ENCODE results near the gene GRAMD4.

The GRAMD4 gene

GRCh38 chr22:46663001-46663400, 42.8 kb downstream of the GRAMD4 start:
- DNase-seq (ENCODE audit: low read depth) = no peak
- no peak overlapping the region for H3K4me3 ChIP-seq (replicated peaks; ENCODE audit: low read depth, low read length)
- no peak for TF ChIP-seq CTCF (IDR thresholded peaks at IDR 0.05; ENCODE audit: low read length, missing control alignments)

- no peak for TF ChIP-seq CTCF (IDR thresholded peaks at IDR 0.05; ENCODE audit: low read length, missing control alignments)
- no peak overlapping the region for H3K4me3 ChIP-seq (replicated peaks; ENCODE audit: low read depth, low read length)
- no peak for DNase-seq (ENCODE audit: low read depth)
These were observed 43.4 kb downstream of the GRAMD4 start for GRCh38 chr22:46663436-46664100.

GRCh38 chr22:46664301-46664855, 44.2 kb downstream of the GRAMD4 start:
- H3K4me3 ChIP-seq (replicated peaks; ENCODE audit: low read depth, low read length) = no peak overlapping the region
- no peak for TF ChIP-seq CTCF (IDR thresholded peaks at IDR 0.05; ENCODE audit: low read length, missing control alignments)
- DNase-seq (ENCODE audit: low read depth) = no peak

- DNase-seq (ENCODE audit: low read depth) = no peak
- TF ChIP-seq CTCF (IDR thresholded peaks at IDR 0.05; ENCODE audit: low read length, missing control alignments) = no peak
- H3K4me3 ChIP-seq (replicated peaks; ENCODE audit: low read depth, low read length) = no peak overlapping the region
These were observed 45.0 kb downstream of the GRAMD4 start for GRCh38 chr22:46665151-46665695.

- no peak overlapping the region for H3K4me3 ChIP-seq (replicated peaks; ENCODE audit: low read depth, low read length)
- no peak for DNase-seq (ENCODE audit: low read depth)
- no peak for TF ChIP-seq CTCF (IDR thresholded peaks at IDR 0.05; ENCODE audit: low read length, missing control alignments)
These were observed 45.6 kb downstream of the GRAMD4 start for GRCh38 chr22:46665751-46666280.

- no peak for DNase-seq (ENCODE audit: low read depth)
- TF ChIP-seq CTCF (IDR thresholded peaks at IDR 0.05; ENCODE audit: low read length, missing control alignments) = no peak
- H3K4me3 ChIP-seq (replicated peaks; ENCODE audit: low read depth, low read length) = no peak overlapping the region
These were observed 46.5 kb downstream of the GRAMD4 start for GRCh38 chr22:46666577-46667244.
